B cell (primary cell): ENCODE results near the gene ARL6IP4. TPM values are rescaled to one million over a fixed set of nuclear protein-coding genes. Genes with fewer than 3 reads are reported as not detected.
A peak's percentile ranks its signal among the peaks of the same experiment; 100 is the strongest.

Experiments
- ATAC-seq: fragments of 200-7000 bp; cut with Tn5 transposase; one replicate; pipeline ENCODE4 v1.10.0; 2021; ENCODE audit warnings: low read depth, mild to moderate bottlenecking, moderate number of reproducible peaks, moderate library complexity
- CTCF ChIA-PET: fragments of 350-600 bp; sonication (Branson Sonifier 250); formaldehyde crosslinking; loops from one replicate; lab custom pipeline; 2021; ENCODE audit warnings: antibody characterized with exemption, inconsistent platforms; lab: Charles Lee
- POLR2A ChIA-PET: fragments of 350-600 bp; sonication (Branson Sonifier 250); formaldehyde crosslinking; loops from one replicate; lab custom pipeline; 2021; ENCODE audit warnings: antibody characterized with exemption; lab: Charles Lee
- DNase-seq: peaks from one replicate; pipeline ENCODE4 v3.0.0; 2013
- H2AFZ ChIP-seq: 2 replicates; pipeline ENCODE4 v1.6.1; 2012; ENCODE audit warnings: mild to moderate bottlenecking, low read depth, low read length; ENCODE audit not compliant: insufficient read depth, poor library complexity, severe bottlenecking
- H3K27ac ChIP-seq, 2 donors: 1 replicate in 1 of 2; 2 replicates in 1 of 2; pipeline ENCODE4 v1.5.1; 2012 to 2013; ENCODE audit warnings: low read length in 2 of 2, mild to moderate bottlenecking in 2 of 2, moderate library complexity in 1 of 2
- H3K27me3 ChIP-seq, 4 experiments: fragments of 200-600 bp in 1 of 4; sonication (generic) in 1 of 4; replicated peaks in 1 of 4; 1 replicate in 2 of 4; 2 replicates in 2 of 4; pipeline versions ENCODE4 v1.6.1 to v1.7.0; 2013 to 2016; ENCODE audit warnings: low read length in 3 of 4, mild to moderate bottlenecking in 2 of 4, mixed read lengths in 1 of 4, moderate library complexity in 1 of 4; ENCODE audit not compliant: insufficient read depth in 4 of 4, control insufficient read depth in 3 of 4; ENCODE audit errors: control extremely low read depth in 1 of 4
- H3K36me3 ChIP-seq, 2 experiments: replicated peaks in 1 of 2; 1 replicate in 1 of 2; 2 replicates in 1 of 2; pipeline versions ENCODE4 v1.6.1 to v1.7.1; 2013; ENCODE audit warnings: low read length in 1 of 2; ENCODE audit not compliant: insufficient read depth in 2 of 2, control insufficient read depth in 1 of 2; ENCODE audit errors: control extremely low read depth in 1 of 2, extremely low read depth in 1 of 2
- H3K4me1 ChIP-seq, 2 donors: fragments of 200-600 bp in 1 of 2; sonication (generic) in 1 of 2; 1 replicate in 1 of 2; 2 replicates in 1 of 2; pipeline versions ENCODE4 v1.5.1 to v1.6.1; 2013 to 2017; ENCODE audit warnings: low read length in 2 of 2; ENCODE audit not compliant: control insufficient read depth in 2 of 2, insufficient read depth in 2 of 2
- H3K4me2 ChIP-seq: replicated peaks from 2 replicates; pipeline ENCODE3; 2012; ENCODE audit warnings: mild to moderate bottlenecking, low read depth, low read length; ENCODE audit not compliant: poor library complexity, severe bottlenecking
- H3K4me3 ChIP-seq, 5 experiments: fragments of 200-600 bp in 1 of 5; sonication (generic) in 1 of 5; 1 replicate in 3 of 5; 2 replicates in 2 of 5; pipeline versions ENCODE4 v1.5.1 to v1.7.0; 2011 to 2016; ENCODE audit warnings: low read length in 4 of 5, mild to moderate bottlenecking in 4 of 5, low read depth in 2 of 5, control low read depth in 1 of 5, moderate library complexity in 1 of 5; ENCODE audit not compliant: insufficient read depth in 1 of 5; ENCODE audit errors: control extremely low read depth in 1 of 5, extremely low read depth in 1 of 5
- H3K79me2 ChIP-seq: fragments of 200-600 bp; sonication (generic); one replicate; pipeline ENCODE4 v1.6.0; 2016; ENCODE audit warnings: low read length; ENCODE audit not compliant: control insufficient read depth, insufficient read depth
- H3K9ac ChIP-seq: fragments of 200-600 bp; sonication (generic); 2 replicates; pipeline ENCODE4 v1.6.1; 2017; ENCODE audit warnings: mild to moderate bottlenecking, low read length, moderate library complexity
- H3K9me3 ChIP-seq, 3 donors: one replicate each; pipeline versions ENCODE4 v1.6.1 to v1.7.1; 2013; ENCODE audit warnings: low read length in 2 of 3; ENCODE audit not compliant: control insufficient read depth in 2 of 3, insufficient read depth in 1 of 3; ENCODE audit errors: control extremely low read depth in 1 of 3
- H4K20me1 ChIP-seq: 2 replicates; pipeline ENCODE4 v1.6.0; 2012; ENCODE audit warnings: mild to moderate bottlenecking, low read length; ENCODE audit not compliant: insufficient read depth, control insufficient read depth, poor library complexity, severe bottlenecking
- H3K27ac Mint-ChIP-seq: one replicate; pipeline ENCODE4 v1.8.0; 2021; ENCODE audit warnings: mixed read lengths
- H3K27me3 Mint-ChIP-seq: one replicate; pipeline ENCODE4 v1.8.0; 2021; ENCODE audit warnings: mixed read lengths
- H3K4me1 Mint-ChIP-seq: one replicate; pipeline ENCODE4 v1.8.0; 2021; ENCODE audit warnings: mixed read lengths
- H3K4me3 Mint-ChIP-seq: one replicate; pipeline ENCODE4 v1.8.0; 2021; ENCODE audit warnings: mixed read lengths
- H3K9me3 Mint-ChIP-seq: one replicate; pipeline ENCODE4 v1.8.0; 2022; ENCODE audit warnings: mixed read lengths; ENCODE audit not compliant: insufficient read depth
- EZH2 ChIP-seq: IDR thresholded peaks from 2 replicates; pipeline ENCODE4 v1.6.1; 2012; ENCODE audit warnings: borderline replicate concordance, low read depth, mild to moderate bottlenecking, moderate library complexity, low read length; ENCODE audit not compliant: insufficient read depth, poor library complexity, severe bottlenecking
- WGBS: methylation state at CpG from one replicate; pipeline ENCODE4 v1.1.5; 2013; ENCODE audit warnings: missing lambda C conversion rate; ENCODE audit not compliant: insufficient coverage; 5-methylcytosine and 5-hydroxymethylcytosine counted together
- intact Hi-C: fragments of 100-400 bp; cut with micrococcal nuclease; formaldehyde crosslinking; loops from one replicate; pipeline ENCODE4 v1.10.0; 2022
- polyA plus RNA-seq: library from polyadenylated mRNA; depleted of rRNA; stranded (reverse); fragments of >200 nt; gene quantifications from 2 replicates; pipeline ENCODE4 v1.2.3, GENCODE V29; 2012
- total RNA-seq, 2 donors: library from RNA; stranded (reverse); fragments of 120-200 nt in 1 of 2; gene quantifications; 1 replicate in 1 of 2; 2 replicates in 1 of 2; pipeline versions ENCODE4 v1.2.3 to v1.2.4, GENCODE V29; 2013 to 2022
- TF ChIP-seq, protein P1 (sequence below): fragments of 200-600 bp; IDR thresholded peaks from one replicate; pipeline ENCODE4 v1.8.0; 2022; ENCODE audit warnings: antibody characterized with exemption, mild to moderate bottlenecking

ARL6IP4 gene
- total and polyA plus RNA-seq, 2 donors (not counting 1 experiment from before 2014, with no cell fraction given) = 165 to 274 TPM

DNA sequence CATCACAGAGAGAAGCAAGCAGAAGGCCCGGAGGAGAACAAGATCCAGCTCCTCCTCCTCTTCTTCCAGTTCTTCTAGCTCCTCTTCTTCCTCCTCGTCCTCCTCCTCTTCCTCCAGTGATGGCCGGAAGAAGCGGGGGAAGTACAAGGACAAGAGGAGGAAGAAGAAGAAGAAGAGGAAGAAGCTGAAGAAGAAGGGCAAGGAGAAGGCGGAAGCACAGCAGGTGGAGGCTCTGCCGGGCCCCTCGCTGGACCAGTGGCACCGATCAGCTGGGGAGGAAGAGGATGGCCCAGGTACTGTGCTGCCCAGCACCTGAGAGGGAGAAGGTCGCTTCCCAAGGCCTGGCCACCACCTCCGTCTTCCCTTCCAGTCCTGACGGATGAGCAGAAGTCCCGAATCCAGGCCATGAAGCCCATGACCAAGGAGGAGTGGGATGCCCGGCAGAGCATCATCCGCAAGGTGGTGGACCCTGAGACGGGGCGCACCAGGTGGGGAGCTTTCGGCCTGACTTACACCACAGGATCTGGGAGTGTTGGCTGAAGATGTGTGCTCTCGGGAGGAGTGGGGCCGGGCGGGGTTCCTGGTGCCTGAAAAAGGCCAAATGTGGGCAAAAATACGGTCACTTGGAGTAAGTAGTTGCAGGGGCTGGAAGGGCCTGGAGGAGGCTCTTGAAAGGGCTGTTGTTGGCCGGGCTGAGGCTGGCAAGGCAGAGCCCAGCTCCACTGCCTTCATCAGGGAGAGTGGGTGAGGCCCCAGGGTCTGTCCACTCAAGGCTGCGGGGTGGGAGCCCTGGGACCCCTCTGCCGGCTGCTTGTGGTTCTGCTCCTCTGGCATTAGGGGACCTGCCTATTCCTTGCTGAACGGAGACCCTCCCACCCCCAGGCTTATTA, 1.4 kb downstream of the ARL6IP4 start:
- peak overlapping the region in 4 of 5 experiments; percentile 71 to 88 (median 80) for H3K4me3 ChIP-seq
- H3K27me3 Mint-ChIP-seq = no peaks in the 10 kb centered on the region
- ChIA-PET POLR2A (interaction anchor here (0.7 kb wide), 1 partner anchor 125 kb away, joined by 3 read pairs; no protein-coding TSS in a partner anchor), CTCF (interaction anchor here (0.8 to 2.4 kb wide), 3 partner anchors 62 to 256 kb away, joined by 3 to 11 read pairs (median 5); no protein-coding TSS in a partner anchor)
- H3K79me2 ChIP-seq = peaks cover 48% of the 10 kb centered on the region
- H3K9ac ChIP-seq = peak overlapping the region; percentile 81
- ATAC-seq (no peak), DNase-seq (no peak)
- no peaks in the 10 kb centered on the region for H3K27me3 ChIP-seq
- no peak for TF ChIP-seq EZH2
- TF ChIP-seq, protein P1, sequence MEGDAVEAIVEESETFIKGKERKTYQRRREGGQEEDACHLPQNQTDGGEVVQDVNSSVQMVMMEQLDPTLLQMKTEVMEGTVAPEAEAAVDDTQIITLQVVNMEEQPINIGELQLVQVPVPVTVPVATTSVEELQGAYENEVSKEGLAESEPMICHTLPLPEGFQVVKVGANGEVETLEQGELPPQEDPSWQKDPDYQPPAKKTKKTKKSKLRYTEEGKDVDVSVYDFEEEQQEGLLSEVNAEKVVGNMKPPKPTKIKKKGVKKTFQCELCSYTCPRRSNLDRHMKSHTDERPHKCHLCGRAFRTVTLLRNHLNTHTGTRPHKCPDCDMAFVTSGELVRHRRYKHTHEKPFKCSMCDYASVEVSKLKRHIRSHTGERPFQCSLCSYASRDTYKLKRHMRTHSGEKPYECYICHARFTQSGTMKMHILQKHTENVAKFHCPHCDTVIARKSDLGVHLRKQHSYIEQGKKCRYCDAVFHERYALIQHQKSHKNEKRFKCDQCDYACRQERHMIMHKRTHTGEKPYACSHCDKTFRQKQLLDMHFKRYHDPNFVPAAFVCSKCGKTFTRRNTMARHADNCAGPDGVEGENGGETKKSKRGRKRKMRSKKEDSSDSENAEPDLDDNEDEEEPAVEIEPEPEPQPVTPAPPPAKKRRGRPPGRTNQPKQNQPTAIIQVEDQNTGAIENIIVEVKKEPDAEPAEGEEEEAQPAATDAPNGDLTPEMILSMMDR = no peak
- H3K4me1 Mint-ChIP-seq = peaks cover 51% of the 10 kb centered on the region
- peaks cover 37% of the 10 kb centered on the region for H4K20me1 ChIP-seq
- H3K4me2 ChIP-seq = peak overlapping the region; percentile 90
- 81% methylated on average over 21 of the region's 25 CpGs for WGBS
- peaks cover 0 to 35% of the 10 kb centered on the region in 2 experiments for H3K36me3 ChIP-seq
- H3K27ac Mint-ChIP-seq = peak overlapping the region; percentile 75
- intact Hi-C loops = no loop called here
- H3K27ac ChIP-seq = peak overlapping the region; percentile 24 to 77
- H3K4me3 Mint-ChIP-seq = peak overlapping the region; percentile 91
- peaks cover 24 to 49% of the 10 kb centered on the region in 2 donors for H3K4me1 ChIP-seq
- H3K9me3 Mint-ChIP-seq = no peaks in the 10 kb centered on the region
- peak overlapping the region; percentile 84 for H2AFZ ChIP-seq
- no peaks in the 10 kb centered on the region for H3K9me3 ChIP-seq

DNA sequence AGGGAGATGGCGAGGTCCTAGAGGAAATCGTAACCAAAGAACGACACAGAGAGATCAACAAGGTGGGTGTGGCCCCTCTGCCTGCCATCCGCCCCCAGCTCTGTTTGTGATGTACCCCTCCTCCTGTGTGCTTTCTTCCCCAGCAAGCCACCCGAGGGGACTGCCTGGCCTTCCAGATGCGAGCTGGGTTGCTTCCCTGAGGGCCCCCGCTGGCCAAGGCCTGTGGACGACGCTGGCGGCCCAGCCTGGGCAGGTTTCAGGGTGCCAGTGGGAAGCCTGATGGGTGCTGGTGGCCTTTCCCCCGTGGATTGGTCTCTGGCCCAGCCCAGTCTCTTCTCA, 2.0 kb downstream of the ARL6IP4 start:
- no peaks in the 10 kb centered on the region for H3K9me3 Mint-ChIP-seq
- no peak overlapping the region for H2AFZ ChIP-seq
- no peak for TF ChIP-seq EZH2
- TF ChIP-seq, protein P1 = no peak
- DNase-seq (no peak), ATAC-seq (no peak)
- peak overlapping the region in 1 of 2 donors; percentile 77 for H3K27ac ChIP-seq
- H3K27ac Mint-ChIP-seq = peak overlapping the region; percentile 20
- H3K4me1 Mint-ChIP-seq = peaks cover 46% of the 10 kb centered on the region
- no peaks in the 10 kb centered on the region for H3K27me3 ChIP-seq
- peaks cover 24 to 43% of the 10 kb centered on the region in 2 donors for H3K4me1 ChIP-seq
- H4K20me1 ChIP-seq = peaks cover 30% of the 10 kb centered on the region
- H3K9me3 ChIP-seq = no peaks in the 10 kb centered on the region
- POLR2A ChIA-PET = interaction anchor here (0.7 kb wide), 1 partner anchor 125 kb away, joined by 3 read pairs; no protein-coding TSS in a partner anchor
- intact Hi-C loops = no loop called here
- H3K36me3 ChIP-seq = peaks cover 0 to 30% of the 10 kb centered on the region in 2 experiments
- H3K9ac ChIP-seq = no peak overlapping the region
- peaks cover 42% of the 10 kb centered on the region for H3K79me2 ChIP-seq
- CTCF ChIA-PET = interaction anchor here (1.0 to 1.6 kb wide), 2 partner anchors 61 to 255 kb away, joined by 4 to 5 read pairs; no protein-coding TSS in a partner anchor
- no peak overlapping the region for H3K4me3 ChIP-seq
- no peaks in the 10 kb centered on the region for H3K27me3 Mint-ChIP-seq
- H3K4me2 ChIP-seq = peak overlapping the region; percentile 90
- 90% methylated on average over 11 of the region's 11 CpGs for WGBS
- H3K4me3 Mint-ChIP-seq = peak overlapping the region; percentile 91
